ENCODE data around the gene MAGI2.
"Not testable (repeated sequence)": the region's sequence is repeated elsewhere in the genome, so short reads cannot be mapped to it uniquely, and the experiment has no call there.

Gene MAGI2

DNA sequence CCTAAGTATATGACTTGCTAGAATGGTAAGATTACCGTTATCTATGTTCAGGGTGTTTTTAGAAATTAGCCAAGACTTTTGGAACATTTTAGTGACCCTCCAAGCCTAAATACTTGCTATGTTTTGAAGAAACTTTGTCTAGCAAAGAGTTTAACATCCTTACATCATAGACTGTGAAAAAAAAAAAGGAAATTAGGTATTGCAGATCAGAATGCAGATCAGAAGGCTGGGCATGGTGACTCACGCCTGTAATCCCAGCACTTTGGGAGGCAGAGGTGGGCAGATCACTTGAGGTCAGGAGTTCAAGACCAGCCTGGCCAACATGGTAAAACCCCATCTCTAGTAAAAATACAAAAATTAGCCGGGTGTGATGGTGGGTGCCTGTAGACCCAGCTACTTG lies 10.7 kb downstream of the MAGI2 start:
- not testable (repeated sequence) for DNase-seq

DNA sequence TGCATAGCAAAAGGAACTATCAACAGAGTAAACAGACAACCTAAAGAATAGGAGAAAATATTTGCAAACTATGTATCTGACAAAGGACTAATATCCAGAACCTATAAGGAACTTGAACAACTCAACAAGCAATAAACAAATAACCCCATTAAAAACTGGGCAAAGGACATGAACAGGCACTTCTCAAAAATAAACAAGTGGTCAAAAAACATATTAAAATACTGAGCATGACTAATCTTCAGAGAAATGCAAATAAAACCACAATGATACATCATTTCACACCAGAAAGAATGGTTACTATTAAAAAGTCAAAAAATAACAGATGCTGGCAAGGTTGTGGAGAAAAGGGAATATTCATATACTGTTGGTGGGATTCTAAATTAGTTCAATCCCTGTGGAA lies 17.1 kb downstream of the MAGI2 start:
- DNase-seq = no peak

DNA sequence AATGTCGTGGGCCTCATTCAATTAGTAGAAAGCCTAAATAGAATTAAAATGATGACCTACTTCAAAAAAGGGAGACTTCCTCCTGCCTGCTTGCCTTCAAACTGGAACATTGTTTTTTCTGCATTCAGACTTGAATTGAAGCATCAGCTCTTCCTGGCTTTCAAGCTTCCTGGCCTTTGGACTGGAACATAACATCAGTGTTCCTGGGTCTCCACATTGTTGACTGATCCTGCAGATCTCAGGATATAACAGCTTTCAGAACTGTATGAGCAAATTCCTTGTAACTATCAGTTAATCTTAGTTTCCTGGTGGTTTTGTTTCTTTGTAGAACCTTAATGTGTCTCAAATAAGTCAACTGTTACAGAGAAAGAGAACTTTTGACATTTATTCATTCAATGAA lies 18.6 kb downstream of the MAGI2 start:
- DNase-seq = no peak

DNA sequence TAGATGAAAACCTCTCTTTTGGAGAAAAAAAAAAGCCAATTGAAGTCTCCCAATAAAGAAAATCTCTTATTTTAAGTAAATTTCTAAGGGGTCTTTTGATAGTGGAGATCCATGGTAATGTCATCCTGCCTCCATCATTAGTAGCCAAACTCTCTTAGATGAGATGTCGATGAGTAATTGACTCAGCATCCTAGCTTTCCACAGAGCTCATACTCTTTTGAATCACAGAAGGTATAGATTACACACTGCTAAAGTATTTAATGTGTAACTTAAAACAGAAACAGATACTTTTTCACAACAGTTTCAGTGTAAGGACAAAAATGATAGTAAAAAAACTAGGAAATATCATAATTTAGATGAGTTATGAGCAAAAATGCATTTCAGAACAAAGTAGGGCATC lies 19.4 kb downstream of the MAGI2 start:
- no peak for DNase-seq

DNA sequence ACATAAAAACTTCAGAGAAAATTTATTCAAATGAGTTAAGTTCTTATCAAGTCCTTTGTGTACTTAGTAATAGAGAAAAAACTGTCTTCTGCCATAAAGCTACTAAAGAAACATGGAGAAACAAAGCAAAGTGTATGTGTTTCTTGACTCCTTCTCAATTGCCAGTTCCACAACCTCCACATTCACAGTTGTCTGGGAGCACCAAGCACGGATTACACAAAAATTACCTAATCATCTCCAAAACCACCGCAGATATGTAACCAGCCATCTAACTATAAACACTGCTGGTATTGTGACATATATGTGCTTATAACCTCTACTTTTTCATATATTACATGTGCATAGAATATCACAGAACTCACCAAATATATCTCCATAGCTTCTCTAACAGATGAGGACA lies 23.1 kb downstream of the MAGI2 start:
- DNase-seq = no peak

DNA sequence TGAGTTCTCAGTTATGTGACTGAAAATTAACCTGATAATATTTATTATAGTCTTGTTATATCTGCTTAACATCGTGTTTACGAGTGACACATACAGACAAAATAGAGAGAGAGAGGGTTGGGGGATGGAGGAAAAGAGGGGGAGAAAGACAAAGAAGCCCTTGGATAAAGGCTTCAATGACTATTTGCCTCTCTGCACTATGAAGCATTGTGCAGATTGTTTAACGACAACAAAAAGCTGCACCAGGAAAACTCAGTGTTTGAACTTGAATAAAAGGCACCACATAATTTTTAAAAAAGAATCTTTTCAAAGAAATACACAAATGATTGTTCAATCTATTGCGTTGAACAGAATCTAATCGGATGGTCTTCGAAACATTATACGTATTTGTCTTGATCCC lies 27.8 kb downstream of the MAGI2 start:
- DNase-seq = no peak

DNA sequence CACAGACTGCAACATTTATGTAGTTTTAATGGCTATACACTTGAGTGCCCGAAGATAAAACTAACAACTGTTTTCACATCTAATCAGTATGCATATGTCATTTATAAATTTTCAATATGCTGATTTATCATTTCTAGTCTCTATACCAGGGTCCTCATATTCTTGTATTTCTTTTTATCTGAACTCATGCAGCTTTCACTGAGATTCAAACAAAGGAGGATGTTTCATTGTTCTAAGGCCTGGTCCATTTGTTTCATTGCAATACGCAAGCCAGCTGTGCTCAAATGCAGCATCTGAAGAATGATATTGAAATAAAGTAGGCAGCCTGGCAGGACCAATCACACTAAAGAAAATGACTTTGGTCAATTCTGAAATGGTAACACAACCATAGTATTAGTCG lies 31.7 kb downstream of the MAGI2 start:
- DNase-seq = no peak

DNA sequence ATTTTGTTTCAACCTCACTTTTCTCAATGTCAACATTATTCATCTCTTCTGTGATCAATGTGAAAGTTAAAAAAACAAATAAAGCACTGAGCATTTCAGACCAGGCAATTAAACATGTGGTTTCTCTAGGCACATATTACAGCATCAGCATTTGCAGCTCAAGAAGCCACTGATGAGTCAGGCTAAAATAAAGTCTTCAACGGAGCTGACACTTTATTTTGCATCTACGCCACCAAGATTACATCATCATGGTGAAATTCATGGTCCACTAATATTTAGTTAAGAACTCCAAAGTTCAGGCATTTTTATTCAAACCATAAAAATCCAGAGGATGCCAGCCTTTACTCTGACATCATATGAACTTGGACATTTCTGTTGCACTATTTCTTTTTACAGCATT lies 33.0 kb downstream of the MAGI2 start:
- DNase-seq = no peak

DNA sequence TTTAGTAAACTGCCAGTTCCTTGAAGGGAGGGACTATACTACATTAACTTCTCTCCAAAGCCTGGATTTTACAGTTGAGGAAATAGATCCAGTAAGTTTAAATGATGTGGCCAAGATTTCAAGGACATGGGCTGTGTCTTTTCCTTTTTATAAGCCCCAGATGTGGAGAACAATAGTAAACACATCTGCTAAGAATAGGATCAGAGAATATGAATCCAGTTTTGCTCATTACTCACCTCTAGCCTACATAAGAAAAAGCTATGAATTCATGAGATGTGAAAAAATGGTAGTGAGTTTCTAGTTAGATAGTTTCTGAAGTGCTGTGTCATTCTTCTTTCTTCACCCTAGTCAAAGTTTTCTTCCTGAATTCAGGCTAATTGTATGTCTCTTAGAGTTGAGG lies 38.6 kb downstream of the MAGI2 start:
- DNase-seq = no peak

DNA sequence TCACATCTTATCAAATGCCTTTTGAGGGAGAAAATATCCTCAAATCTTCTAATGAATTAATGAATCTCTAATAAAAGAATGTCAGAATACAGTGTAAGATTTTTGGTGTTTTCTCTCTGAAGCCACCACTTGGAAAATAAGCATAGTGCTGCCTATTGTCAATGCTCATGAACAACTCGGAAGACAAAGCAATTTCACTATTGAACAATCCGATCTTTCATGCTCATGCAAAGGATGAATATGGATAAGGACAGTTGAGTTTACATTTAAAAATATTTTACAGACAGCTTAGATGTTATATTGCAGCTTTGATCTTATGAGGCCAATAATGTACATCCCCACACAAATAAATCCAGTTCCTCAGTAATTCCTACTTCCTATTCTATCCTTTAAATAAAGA lies 40.6 kb downstream of the MAGI2 start:
- DNase-seq = no peak

DNA sequence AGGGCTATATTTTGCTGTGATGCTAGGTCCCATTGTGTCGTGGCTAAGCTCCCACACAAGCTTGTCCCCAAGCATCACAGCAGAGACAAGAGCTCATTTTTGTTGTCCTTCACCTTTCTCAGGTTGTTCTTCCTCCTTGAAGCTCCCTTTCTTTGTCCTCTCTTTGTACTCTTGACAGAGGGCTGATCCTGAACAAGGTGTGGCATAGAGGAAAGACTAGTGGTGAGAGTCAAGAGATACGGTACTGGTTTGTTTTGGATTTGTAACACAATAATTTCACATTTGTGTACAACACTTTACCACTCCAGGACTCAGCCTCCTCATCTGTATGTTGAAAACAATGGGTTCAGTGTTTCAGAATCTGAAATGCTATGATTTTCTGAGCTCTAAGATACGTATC lies 41.0 kb downstream of the MAGI2 start:
- no peak for DNase-seq

DNA sequence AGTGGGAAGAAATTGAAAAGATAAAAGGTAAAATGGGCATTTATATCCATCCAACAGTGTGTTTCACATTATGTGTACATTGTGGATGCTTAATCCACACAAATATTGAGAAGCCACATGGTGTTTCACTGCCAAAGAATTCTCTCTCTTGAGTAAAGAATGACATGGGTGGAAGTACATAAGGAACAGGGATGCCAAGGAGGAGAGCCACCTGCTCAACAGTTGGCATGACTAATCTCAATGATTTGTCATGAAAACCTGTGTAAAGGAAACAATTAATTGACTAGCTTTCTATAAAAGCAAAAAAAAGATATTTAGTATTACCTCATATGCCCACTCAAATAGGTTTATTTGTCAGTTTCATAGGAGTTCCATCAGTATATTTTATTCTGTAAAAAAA lies 43.1 kb downstream of the MAGI2 start:
- DNase-seq = no peak

DNA sequence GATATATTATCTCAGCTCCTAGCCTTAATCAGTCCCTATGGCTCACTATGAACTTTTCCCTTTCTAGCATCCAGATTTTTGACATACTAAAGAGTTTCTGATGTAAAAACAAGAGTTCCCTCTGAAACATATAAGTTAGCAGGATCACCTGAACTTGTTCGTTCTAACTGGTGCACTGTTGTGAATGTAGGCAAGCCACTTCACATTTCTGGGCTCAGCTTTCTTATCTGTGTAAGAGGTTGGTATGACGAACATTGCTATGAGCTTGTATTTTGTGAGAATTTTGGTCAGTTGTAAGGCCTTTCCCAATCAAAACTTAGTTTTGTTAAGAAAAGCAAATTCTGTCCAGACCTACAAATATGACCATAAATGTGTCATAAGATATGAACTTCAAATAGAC lies 46.1 kb downstream of the MAGI2 start:
- DNase-seq = no peak

DNA sequence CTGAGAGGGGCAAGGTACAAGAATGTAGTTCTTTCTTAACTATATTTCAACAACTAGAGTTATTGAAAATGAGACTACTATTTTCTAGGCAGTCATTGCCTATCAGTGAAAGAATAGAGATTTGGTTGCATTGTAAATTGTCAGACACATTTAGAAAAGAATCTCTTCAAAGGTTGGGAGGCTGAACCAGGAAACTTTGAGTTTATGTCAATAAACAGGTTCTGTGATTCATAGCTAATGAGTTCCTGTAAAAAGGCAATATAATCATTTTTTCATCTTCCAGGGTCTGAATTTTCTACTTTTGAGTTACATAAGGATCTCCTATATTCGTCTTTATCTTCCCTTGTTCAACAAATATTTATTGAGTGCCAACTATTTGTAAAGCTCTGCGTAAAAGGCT lies 47.1 kb downstream of the MAGI2 start:
- no peak for DNase-seq

DNA sequence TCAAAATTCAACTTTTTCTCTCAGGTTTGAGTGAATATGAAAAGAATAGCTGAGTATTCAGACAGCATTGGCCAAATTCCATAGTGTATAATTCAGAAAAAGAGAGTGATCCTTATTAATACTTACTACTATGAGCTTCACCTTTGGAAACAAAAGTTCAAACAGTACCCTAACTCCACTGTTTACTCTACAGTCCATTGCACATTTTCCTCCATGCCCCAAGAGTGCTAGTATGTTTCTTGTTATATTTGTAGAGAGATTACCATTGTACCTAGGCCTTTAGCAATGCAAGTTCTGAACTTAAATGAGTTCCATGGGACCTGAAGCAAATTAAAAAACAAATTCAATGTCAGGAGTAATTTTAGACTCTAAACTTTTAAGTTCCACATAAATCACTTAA lies 48.1 kb downstream of the MAGI2 start:
- no peak for DNase-seq

DNA sequence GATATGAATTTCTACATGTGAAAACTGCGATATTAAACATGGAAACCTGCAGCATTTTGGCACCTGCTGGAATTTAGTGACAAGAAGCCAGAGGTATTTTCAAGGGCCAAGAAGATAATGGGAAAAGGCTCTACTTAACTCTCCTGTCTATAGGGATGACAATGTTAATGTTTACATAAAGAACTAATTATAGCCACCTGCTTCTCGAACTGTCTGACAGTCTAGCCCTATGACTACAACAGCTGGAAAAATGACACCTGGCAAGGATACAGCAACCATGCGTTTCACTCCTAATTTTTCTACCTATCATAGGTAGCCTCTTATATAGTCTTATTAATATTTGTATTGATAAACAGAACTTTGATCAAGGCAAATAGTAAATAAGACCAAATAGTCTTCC lies 49.6 kb downstream of the MAGI2 start:
- DNase-seq = no peak

DNA sequence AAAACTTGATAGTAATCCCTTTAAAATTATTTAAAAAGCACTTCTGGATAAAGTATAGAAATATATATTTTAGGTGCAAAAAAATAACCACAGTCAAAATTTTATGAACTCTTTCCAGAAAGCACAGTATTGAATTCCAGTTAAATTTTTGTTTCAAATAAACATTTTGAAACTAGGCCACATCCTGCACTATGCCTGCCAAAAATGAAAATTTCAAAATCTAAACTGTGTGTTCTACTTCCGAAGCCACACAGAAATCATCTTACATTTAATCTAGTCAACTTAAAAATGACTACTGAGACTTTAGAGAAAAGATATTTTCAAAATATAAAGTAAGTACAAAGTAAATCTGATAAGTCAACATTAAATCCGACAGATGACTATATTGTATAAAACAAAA lies 50.0 kb downstream of the MAGI2 start:
- DNase-seq = no peak

DNA sequence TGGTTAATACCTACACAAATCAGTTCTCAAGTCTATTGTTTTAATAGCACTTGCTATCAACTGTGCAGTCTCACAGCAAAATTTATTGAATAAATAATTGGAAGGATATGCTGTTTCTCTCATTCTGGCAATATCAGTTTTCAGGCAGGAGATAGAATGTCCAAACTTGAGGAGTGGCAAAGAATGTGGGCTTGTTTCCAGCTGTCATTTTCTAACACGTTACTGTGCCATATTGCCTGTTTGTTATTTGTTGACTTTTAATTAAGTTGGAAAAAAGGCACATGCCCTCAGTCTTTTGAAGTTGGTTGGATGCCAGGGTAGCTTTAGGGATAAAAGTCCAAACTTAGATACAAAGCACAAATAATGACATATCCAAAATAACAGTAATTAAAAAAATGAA lies 52.2 kb downstream of the MAGI2 start:
- DNase-seq = no peak

DNA sequence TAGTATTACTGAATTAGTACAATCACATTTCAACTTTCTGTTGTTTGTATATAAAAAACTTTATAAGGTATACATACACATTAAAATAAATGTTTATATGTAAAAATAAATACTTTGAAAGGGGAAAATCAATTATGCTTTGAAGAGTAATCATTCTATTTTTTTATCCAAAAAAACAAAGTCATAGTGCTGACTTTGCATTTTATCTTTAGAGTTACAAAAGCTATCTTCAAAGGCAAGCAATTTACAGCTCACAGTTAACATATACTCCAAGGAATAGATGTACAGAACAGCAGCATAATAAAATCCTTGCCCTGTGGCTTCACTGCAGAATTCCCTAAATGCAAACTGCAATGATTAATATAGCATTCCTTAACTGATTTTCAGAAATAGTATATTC lies 53.2 kb downstream of the MAGI2 start:
- DNase-seq = no peak

DNA sequence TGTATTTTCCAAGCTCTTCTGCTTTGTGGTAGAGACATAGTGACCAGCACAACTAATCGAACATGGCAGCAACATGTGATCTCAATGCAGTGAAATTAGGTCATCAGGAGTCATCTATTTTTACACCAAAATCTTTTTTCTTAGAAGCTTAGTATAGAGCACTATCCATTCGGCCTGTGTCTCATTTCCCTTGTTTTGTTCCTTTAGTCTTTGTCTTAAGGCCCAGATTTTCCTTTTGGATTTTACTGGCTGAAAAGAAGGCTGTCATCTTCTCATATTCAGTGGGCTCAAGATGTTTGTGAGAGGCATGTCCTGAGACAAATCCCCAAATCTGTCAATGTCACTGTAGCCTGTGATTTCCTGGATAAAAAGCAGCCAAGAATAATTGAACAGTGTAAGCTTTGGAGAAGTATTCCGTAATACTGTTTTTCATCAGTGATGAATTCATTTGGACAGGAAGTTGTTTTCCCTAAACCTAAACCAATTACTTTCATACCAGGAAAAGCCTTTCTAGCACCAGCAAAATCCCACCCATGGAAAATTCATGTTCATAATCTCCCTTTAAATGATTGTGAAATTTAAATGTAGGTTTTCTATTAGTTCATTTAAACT lies 55.2 kb downstream of the MAGI2 start:
- no peak for DNase-seq

DNA sequence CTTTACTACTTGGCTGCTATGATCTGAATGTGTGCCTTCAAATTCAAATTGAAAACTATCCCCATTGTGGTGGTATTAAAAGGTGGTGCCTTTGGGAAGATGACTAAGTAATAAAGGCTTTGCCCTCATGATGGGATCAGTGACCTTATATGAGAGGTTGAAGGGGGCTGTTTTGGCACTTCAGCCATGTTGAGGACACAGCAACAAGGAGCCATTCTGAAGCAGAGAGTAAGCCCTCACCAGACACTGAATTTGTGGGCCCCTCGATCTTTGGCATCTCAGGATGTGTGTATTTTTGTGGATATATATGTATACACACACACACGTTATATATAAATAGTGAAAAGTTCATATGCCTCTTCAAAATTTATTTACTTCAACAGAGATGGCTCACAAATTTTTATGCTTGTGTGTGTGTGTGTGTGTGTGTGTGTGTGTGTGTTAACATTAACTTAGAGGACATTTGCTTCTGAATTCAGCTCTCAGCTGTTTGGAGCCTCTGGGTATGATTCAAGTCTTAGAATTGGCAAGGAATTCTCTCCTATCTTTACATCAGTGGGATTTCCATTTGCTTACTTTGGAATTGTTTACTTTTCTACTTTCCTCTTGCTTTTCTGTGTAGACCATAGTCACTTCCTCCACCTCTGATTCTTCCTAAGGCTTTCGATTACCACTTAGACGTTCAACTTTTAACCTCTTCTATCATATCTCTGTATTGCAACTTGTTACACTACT lies 66.6 kb downstream of the MAGI2 start:
- DNase-seq = no peak

DNA sequence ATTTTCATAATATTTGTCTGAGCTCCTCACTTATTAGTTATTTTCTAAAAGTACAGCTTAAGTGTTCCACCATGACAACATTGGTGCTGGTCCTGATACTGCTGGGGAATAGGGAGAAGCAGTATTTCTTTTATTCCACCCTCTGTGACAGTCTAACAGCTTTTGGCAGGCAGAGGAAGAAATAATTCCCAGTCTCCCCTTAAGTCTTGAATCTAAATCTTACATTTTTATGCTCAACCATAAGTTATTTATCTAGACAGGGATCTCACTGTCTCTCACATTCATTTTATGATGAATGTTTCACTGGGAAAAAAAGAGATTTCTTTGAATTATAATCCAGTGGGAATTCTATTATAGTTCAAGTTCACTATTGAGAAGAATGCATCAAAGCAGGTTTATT lies 71.5 kb downstream of the MAGI2 start:
- DNase-seq = no peak

DNA sequence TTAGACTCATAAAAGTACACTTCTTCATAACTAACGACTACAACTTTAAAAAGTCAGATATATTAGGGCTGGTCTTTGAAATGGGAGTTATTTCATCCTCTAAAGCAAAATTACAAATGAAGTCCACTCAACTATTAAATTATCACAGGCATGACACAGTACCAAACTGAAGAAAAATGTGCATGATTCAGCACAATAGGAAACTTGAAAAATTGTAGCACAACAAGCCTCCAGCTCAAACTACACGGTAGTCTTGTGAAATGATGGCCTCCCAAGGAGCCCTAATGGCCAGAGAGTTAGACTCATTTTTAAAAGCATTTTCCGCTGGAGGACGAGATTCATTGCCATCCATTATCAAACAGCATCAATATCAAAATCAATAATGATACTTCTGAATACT lies 76.4 kb downstream of the MAGI2 start:
- no peak for DNase-seq

DNA sequence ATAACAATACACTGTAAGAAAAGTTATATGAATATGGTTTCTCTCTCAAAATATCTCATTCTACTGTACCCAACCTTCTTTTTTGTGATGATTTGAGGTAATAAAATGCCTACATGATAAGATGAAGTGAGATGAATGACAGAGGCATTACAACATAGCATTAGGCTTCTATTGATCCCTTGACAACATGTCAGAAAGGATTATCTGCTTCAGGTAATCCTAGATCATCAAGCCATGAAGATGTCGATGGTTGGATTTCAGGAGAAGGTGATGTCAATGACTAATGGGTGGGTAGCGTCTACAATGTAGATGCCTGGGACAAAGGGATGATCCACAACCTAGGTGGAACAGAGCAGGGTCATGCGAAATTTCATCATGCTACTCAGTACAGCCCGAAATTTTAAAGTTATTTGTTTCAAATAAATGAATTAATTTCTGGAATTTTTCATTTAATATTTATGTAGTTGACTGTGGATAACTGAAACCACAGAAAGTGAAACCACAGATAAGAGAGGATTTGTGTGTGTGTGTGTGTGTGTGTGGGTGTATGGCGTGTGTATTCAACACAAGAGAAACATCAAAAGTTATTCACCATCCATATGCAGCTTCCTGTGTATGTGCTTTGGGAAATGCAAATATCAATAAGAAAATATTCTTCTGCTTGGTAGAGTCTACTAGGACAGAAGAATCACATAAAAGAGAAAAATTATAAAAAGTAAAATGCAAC lies 77.0 kb downstream of the MAGI2 start:
- DNase-seq = no peak

DNA sequence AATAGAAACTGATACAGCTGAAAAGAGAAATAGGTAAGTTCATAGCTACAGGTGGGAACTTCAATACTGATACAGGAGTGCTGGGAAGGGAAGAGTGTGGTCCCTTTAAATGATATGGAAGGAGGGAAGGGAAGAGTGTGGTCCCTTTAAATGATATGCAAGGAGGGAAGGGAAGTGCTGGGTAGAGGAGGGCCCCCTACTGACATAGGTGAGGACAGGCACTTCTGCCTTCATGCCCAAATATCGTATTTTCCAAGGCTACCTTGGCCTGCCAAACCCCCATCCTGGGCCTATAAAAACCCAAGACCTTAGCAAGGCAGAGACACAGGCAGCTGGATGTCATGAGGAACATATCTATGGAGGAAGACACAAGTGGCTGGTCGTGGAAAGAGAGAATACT lies 92.3 kb downstream of the MAGI2 start:
- DNase-seq = no peak
